ENCODE results near the gene MAML2.
A peak's percentile ranks its signal among the peaks of the same experiment; 100 is the strongest.

MAML2 gene

DNA sequence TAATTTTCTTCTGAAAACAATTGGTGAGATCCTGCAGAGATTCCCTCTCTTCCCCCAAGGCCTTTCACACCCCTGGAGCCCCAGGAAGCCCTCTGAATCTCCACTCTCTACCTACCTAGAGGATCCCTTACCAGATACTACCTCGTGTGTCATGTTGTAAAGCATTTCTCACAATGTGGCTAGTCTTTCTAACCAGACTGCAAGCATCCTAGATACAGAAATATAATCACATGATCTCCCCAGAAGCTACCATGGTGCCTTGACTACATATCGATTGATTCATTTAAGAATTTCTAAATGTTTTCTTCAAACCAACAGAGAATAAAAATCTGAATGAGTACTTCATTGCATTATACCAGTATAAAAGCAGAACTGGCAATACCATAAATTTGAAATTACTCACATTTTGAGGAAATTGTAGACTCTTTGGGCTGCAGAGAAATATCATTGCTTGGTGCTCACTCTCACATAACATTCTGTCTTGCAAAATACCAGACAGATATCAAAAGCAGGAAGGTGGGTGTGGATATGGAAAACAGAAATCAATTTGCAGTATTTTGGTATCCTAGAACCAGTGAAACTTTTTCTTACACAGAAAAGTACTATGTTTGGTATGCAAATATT lies 113.5 kb downstream of the MAML2 start:
- DNase-seq (ENCODE audit: low read depth in 1 of 2, low spot score in 1 of 2), result no peak
- no peak for TF ChIP-seq GABPA (IDR thresholded peaks at IDR 0.05; ENCODE audit: low read depth)
- TF ChIP-seq SPI1 (IDR thresholded peaks at IDR 0.05; ENCODE audit: borderline replicate concordance, low read depth), result peak; percentile 79; the same call in 1 of the 2 replicates
- no peaks in the 10 kb centered on the region for H3K27me3 ChIP-seq (ENCODE audit: insufficient read depth, poor library complexity, severe bottlenecking)
- no peak overlapping the region for H3K4me3 ChIP-seq (replicated peaks; ENCODE audit: insufficient read depth, low read length)
- peak overlapping the region; percentile 55 for H3K27ac ChIP-seq (replicated peaks)

- TF ChIP-seq REST (IDR thresholded peaks at IDR 0.05; ENCODE audit: insufficient replicate concordance, low read depth), result no peak
- no peak for TF ChIP-seq SPI1 (IDR thresholded peaks at IDR 0.05; ENCODE audit: borderline replicate concordance, low read depth)
- no peak for TF ChIP-seq CTCF (IDR thresholded peaks at IDR 0.05; ENCODE audit: insufficient read depth, low read length)
- Histone ChIP-seq H3K4me3 (replicated peaks; ENCODE audit: insufficient read depth, low read length) (no peak overlapping the region), H3K27me3 (ENCODE audit: insufficient read depth, poor library complexity, severe bottlenecking) (no peaks in the 10 kb centered on the region), H3K27ac (replicated peaks) (peak overlapping the region; percentile 55)
- DNase-seq (ENCODE audit: low read depth in 1 of 2, low spot score in 1 of 2), result no peak
Measured at GRCh38 chr11:96228910-96229309, 114.1 kb downstream of the MAML2 start.

DNA sequence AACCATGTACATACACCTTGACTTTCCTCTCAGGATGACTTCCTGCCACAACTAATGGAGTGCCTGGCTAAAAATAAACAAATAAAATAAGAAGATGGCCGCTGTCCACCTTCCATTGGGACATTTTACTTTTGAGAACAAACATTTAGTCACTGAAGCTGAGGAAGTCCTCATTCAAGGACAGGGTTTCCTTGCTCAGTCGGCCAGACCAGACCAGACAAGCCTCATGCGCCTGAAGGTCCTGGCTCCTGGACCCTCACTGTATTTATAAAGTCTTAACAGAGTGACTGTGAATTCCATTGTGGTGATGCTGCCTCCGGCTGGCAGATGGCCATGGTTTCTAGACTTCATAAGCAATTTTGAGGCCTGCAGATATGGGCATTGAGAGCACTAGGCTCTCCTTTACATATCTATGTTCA lies 114.5 kb downstream of the MAML2 start:
- H3K27me3 ChIP-seq (ENCODE audit: insufficient read depth, poor library complexity, severe bottlenecking), result no peaks in the 10 kb centered on the region
- TF ChIP-seq SPI1 (IDR thresholded peaks at IDR 0.05; ENCODE audit: borderline replicate concordance, low read depth) (no peak), REST (IDR thresholded peaks at IDR 0.05; ENCODE audit: insufficient replicate concordance, low read depth) (no peak), GABPA (IDR thresholded peaks at IDR 0.05; ENCODE audit: low read depth) (no peak), POLR2AphosphoS5 (IDR thresholded peaks at IDR 0.05; ENCODE audit: low read depth) (no peak), CTCF (IDR thresholded peaks at IDR 0.05; ENCODE audit: insufficient read depth, low read length) (no peak)
- DNase-seq (ENCODE audit: low read depth in 1 of 2, low spot score in 1 of 2), result no peak
- H3K4me3 ChIP-seq (replicated peaks; ENCODE audit: insufficient read depth, low read length), result no peak overlapping the region
- H3K27ac ChIP-seq (replicated peaks), result no peak overlapping the region

DNA sequence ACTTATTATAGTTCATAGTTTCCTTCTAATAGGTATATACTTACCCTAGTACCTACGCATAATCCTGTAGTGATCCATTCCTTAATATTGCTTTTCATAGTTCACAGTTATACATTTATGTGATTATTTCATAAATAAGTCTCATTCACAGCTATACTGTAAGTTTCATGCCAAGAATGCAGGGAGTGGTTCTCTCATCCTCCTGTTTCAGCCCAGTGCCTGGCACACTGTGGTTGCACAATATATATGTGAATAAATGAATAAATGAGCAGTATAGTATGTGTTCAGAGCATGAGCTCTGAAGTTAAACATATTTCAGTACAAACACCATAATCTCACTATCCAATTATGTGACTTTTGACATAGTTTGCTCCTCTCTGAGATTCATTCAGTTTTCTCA lies 115.8 kb downstream of the MAML2 start:
- DNase-seq (ENCODE audit: low read depth in 1 of 2, low spot score in 1 of 2), result no peak
- TF ChIP-seq GABPA (IDR thresholded peaks at IDR 0.05; ENCODE audit: low read depth) (no peak), POLR2AphosphoS5 (IDR thresholded peaks at IDR 0.05; ENCODE audit: low read depth) (no peak), REST (IDR thresholded peaks at IDR 0.05; ENCODE audit: insufficient replicate concordance, low read depth) (no peak), SPI1 (IDR thresholded peaks at IDR 0.05; ENCODE audit: borderline replicate concordance, low read depth) (no peak), CTCF (IDR thresholded peaks at IDR 0.05; ENCODE audit: insufficient read depth, low read length) (no peak)
- Histone ChIP-seq H3K27me3 (ENCODE audit: insufficient read depth, poor library complexity, severe bottlenecking) (no peaks in the 10 kb centered on the region), H3K27ac (replicated peaks) (no peak overlapping the region), H3K4me3 (replicated peaks; ENCODE audit: insufficient read depth, low read length) (no peak overlapping the region)

Data from HL-60 (cell line).